Measurements from ENCODE around the gene SUPT3H.

Gene SUPT3H

DNA sequence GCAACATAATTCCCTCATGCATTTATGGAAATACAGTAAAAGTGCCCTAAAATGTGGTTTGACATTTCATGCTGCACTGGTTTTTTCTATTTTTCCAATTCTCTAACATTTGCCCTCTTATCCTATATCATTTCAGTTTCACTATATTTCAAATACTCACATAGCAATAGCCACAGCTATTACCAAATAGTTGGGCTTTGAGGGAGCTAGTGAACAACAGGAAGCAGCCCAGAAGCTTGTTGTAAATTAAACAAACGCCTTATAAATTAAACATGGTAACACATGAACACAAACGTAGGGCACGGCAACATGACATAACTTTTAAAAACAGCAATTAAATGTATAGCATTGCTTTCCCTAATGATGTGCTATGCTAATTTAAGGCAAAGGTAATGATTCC, 521.3 kb downstream of the SUPT3H start:
- Histone ChIP-seq H3K36me3 (ENCODE audit: insufficient read depth, insufficient read length, low read length) (no peaks in the 10 kb centered on the region), H3K4me1 (ENCODE audit: insufficient read depth, insufficient read length) (no peaks in the 10 kb centered on the region), H3K9me3 (ENCODE audit: insufficient read depth, low read length) (0 out of 2 replicates have a peak, but pooled peaks cover 3% of the 10 kb centered on the region), H3K4me3 (ENCODE audit: insufficient read length, low read depth) (no peak overlapping the region), H3K9ac (ENCODE audit: insufficient read length, low read depth) (no peak overlapping the region), H3K27me3 (ENCODE audit: insufficient read depth, insufficient read length) (no peaks in the 10 kb centered on the region)
- no peak for DNase-seq (ENCODE audit: low read depth, low spot score)
- no peak for TF ChIP-seq SUZ12 (IDR thresholded peaks at IDR 0.05; ENCODE audit: extremely low read depth, insufficient read depth, insufficient read length)
- TF ChIP-seq YY1 (IDR thresholded peaks at IDR 0.05; ENCODE audit: insufficient read depth, insufficient read length) = no peak
- no peak for TF ChIP-seq ZNF274 (IDR thresholded peaks at IDR 0.05; ENCODE audit: low read depth, low read length)

DNA sequence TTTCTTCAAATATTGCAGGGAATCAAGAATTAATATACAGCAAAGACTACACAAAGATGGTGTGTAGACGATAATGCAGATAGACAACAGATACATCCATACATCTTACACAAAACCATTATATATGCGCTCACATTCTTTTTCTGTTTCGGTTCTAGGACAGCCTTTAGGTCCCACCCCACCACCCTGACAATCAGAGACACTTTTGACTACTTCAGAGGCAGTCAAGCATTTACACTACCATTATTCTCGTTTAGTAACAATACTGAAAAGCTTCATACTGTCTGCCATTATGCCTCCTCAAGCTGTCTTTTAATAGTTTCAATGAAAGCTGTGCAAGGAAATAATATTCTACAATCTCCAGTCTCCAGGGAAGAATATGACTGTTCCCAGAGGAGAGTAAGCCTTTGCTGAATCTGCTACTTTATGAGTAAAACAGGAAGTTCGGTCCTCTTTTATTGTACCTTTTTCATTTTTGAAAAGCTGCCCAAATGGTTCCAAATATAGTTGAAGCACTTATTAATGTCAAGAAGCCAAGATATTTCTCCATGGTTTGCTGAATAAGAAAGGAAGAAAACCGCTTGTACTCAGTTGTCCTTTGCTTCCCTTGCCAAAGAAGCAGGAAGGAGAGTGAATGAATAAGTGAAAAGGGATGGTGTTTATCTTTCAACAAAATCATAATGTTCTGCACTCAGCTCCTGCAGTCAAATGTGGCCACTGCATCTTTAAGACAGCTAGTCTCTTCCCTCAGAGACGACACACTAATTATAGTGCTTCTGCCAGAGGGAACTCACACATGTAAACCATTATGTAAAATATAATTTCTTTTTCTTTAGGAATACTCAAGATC, 521.9 kb downstream of the SUPT3H start:
- no peaks in the 10 kb centered on the region for H3K36me3 ChIP-seq (ENCODE audit: insufficient read depth, insufficient read length, low read length)
- H3K27me3 ChIP-seq (ENCODE audit: insufficient read depth, insufficient read length) = no peaks in the 10 kb centered on the region
- no peak overlapping the region for H3K4me3 ChIP-seq (ENCODE audit: insufficient read length, low read depth)
- H3K9me3 ChIP-seq (ENCODE audit: insufficient read depth, low read length) = 0 out of 2 replicates have a peak, but pooled peaks cover 3% of the 10 kb centered on the region
- DNase-seq (ENCODE audit: low read depth, low spot score) = no peak
- no peak overlapping the region for H3K9ac ChIP-seq (ENCODE audit: insufficient read length, low read depth)
- TF ChIP-seq ZNF274 (IDR thresholded peaks at IDR 0.05; ENCODE audit: low read depth, low read length) = no peak
- no peak for TF ChIP-seq YY1 (IDR thresholded peaks at IDR 0.05; ENCODE audit: insufficient read depth, insufficient read length)
- no peak for TF ChIP-seq SUZ12 (IDR thresholded peaks at IDR 0.05; ENCODE audit: extremely low read depth, insufficient read depth, insufficient read length)
- no peaks in the 10 kb centered on the region for H3K4me1 ChIP-seq (ENCODE audit: insufficient read depth, insufficient read length)

DNA sequence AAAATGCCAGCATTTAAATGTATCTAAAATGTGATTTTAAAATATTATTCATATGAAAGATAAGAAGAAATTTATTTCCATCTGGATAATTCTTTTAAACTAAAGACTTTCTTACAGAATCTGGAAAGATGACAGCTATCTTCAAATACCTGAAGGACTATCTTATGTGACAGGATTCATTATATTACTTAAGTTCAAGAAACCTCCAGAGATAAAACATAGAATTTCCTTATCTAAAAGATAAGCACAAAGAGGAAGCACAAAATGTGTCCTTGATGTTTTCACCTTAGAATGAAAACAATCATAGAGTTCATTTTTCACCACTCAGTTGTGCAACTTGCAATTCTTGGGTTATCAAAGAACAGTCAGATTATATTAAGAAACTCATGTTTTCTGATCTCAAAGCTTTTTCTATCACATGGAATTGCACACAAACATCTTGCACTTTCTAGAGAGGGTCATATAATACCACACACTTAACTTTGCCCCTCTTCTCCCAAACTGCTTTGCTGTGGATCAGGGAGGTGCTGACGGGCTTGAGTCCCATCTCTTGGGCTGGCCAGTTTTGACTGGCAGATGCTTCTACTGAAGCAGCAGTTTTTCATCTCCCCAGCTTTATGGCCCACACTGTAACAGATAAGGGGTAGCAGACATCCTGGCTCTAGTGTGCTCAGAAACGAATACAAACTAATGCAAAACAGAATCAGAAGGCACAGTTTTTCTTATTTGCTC, 522.9 kb downstream of the SUPT3H start:
- Histone ChIP-seq H3K4me3 (ENCODE audit: insufficient read length, low read depth) (no peak overlapping the region), H3K36me3 (ENCODE audit: insufficient read depth, insufficient read length, low read length) (no peaks in the 10 kb centered on the region), H3K4me1 (ENCODE audit: insufficient read depth, insufficient read length) (no peaks in the 10 kb centered on the region), H3K9ac (ENCODE audit: insufficient read length, low read depth) (no peak overlapping the region), H3K9me3 (ENCODE audit: insufficient read depth, low read length) (0 out of 2 replicates have a peak, but pooled peaks cover 3% of the 10 kb centered on the region), H3K27me3 (ENCODE audit: insufficient read depth, insufficient read length) (no peaks in the 10 kb centered on the region)
- TF ChIP-seq YY1 (IDR thresholded peaks at IDR 0.05; ENCODE audit: insufficient read depth, insufficient read length) (no peak), ZNF274 (IDR thresholded peaks at IDR 0.05; ENCODE audit: low read depth, low read length) (no peak), SUZ12 (IDR thresholded peaks at IDR 0.05; ENCODE audit: extremely low read depth, insufficient read depth, insufficient read length) (no peak)
- DNase-seq (ENCODE audit: low read depth, low spot score) = no peak

DNA sequence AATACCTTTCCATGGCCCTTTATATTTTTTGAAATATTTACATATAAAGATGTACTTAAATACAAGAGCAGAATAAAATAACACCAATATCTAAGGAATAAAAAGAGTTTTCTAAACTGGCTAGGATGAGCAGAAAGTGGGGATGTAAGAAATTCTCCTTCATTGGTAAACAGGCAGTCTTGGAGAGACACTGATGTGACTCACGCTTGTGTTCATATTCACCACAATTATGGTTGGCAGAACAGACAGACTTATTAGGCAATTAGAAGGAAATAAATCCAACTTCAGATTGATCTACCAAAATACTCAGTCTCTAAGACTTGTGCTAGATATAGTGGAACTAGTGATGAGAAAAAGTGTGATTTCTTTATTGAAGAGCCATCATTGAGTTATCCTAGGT, 526.6 kb downstream of the SUPT3H start:
- H3K9ac ChIP-seq (ENCODE audit: insufficient read length, low read depth) = no peak overlapping the region
- H3K9me3 ChIP-seq (ENCODE audit: insufficient read depth, low read length) = no peaks in the 10 kb centered on the region
- no peaks in the 10 kb centered on the region for H3K36me3 ChIP-seq (ENCODE audit: insufficient read depth, insufficient read length, low read length)
- no peak overlapping the region for H3K4me3 ChIP-seq (ENCODE audit: insufficient read length, low read depth)
- TF ChIP-seq YY1 (IDR thresholded peaks at IDR 0.05; ENCODE audit: insufficient read depth, insufficient read length) = no peak
- no peak for TF ChIP-seq SUZ12 (IDR thresholded peaks at IDR 0.05; ENCODE audit: extremely low read depth, insufficient read depth, insufficient read length)
- no peak for TF ChIP-seq ZNF274 (IDR thresholded peaks at IDR 0.05; ENCODE audit: low read depth, low read length)
- H3K4me1 ChIP-seq (ENCODE audit: insufficient read depth, insufficient read length) = no peaks in the 10 kb centered on the region
- no peak for DNase-seq (ENCODE audit: low read depth, low spot score)
- no peaks in the 10 kb centered on the region for H3K27me3 ChIP-seq (ENCODE audit: insufficient read depth, insufficient read length)

DNA sequence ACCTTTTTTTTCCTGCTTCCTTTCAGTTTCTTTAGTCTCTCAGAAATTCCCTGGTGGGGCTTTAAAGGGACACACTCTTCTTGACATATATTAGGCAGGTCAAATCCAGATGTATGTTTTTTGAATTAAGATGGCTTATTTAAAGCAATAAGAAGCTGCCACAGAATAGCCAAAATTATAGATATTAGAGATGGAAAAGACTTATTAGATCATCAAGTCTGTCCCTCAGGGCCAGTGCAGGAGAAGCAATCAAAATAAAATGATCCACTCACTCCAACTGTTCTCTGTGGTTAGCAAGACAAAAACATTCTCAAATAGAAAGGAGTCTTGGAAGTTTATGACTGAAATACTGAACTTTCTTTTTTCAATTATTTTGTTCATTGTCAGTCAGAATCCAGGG, 527.4 kb downstream of the SUPT3H start:
- no peaks in the 10 kb centered on the region for H3K4me1 ChIP-seq (ENCODE audit: insufficient read depth, insufficient read length)
- H3K4me3 ChIP-seq (ENCODE audit: insufficient read length, low read depth) = no peak overlapping the region
- H3K36me3 ChIP-seq (ENCODE audit: insufficient read depth, insufficient read length, low read length) = no peaks in the 10 kb centered on the region
- TF ChIP-seq ZNF274 (IDR thresholded peaks at IDR 0.05; ENCODE audit: low read depth, low read length) = no peak
- no peak for DNase-seq (ENCODE audit: low read depth, low spot score)
- no peaks in the 10 kb centered on the region for H3K9me3 ChIP-seq (ENCODE audit: insufficient read depth, low read length)
- no peak overlapping the region for H3K9ac ChIP-seq (ENCODE audit: insufficient read length, low read depth)
- H3K27me3 ChIP-seq (ENCODE audit: insufficient read depth, insufficient read length) = no peaks in the 10 kb centered on the region

DNA sequence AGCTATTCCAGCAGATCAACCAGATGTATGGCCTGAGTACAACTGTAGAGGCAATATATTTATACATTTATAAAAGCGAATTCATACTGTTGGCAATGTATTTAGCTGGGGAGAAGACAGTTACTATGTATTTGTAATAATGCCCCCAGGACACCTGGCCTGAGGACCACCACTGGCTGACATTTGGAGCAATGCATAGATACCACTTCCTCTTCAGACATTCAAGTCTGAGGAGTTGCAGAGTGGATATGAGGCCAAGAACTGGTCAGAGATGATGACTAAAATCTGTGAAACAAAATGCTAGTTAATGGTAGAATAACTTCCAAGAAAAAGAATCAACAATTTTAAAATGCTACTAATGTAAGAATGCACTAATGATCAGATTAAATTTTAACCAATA, 527.9 kb downstream of the SUPT3H start:
- DNase-seq (ENCODE audit: low read depth, low spot score) = no peak
- Histone ChIP-seq H3K27me3 (ENCODE audit: insufficient read depth, insufficient read length) (no peaks in the 10 kb centered on the region), H3K4me1 (ENCODE audit: insufficient read depth, insufficient read length) (no peaks in the 10 kb centered on the region), H3K36me3 (ENCODE audit: insufficient read depth, insufficient read length, low read length) (no peaks in the 10 kb centered on the region), H3K9ac (ENCODE audit: insufficient read length, low read depth) (no peak overlapping the region), H3K4me3 (ENCODE audit: insufficient read length, low read depth) (no peak overlapping the region), H3K9me3 (ENCODE audit: insufficient read depth, low read length) (no peaks in the 10 kb centered on the region)
- no peak for TF ChIP-seq ZNF274 (IDR thresholded peaks at IDR 0.05; ENCODE audit: low read depth, low read length)
- TF ChIP-seq SUZ12 (IDR thresholded peaks at IDR 0.05; ENCODE audit: extremely low read depth, insufficient read depth, insufficient read length) = no peak
- no peak for TF ChIP-seq YY1 (IDR thresholded peaks at IDR 0.05; ENCODE audit: insufficient read depth, insufficient read length)

DNA sequence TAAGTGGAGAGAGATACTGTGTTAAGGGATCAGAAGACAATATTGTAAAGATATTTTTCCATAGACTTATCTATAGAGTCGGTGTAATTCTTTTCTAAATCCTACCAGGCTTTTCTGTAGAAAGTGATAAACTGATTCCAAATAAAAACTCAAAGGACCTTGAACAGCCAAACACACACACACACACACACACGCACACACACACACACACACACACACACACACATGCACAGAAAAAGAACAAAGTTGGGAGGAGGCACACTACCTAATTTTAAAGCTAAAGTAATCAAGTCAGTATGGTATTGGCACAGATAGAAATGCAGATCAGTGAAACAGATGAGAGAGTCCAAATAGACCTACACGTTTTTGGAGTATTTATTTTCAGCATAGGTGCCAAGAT, 534.0 kb downstream of the SUPT3H start:
- Histone ChIP-seq H3K4me1 (ENCODE audit: insufficient read depth, insufficient read length) (no peaks in the 10 kb centered on the region), H3K9me3 (ENCODE audit: insufficient read depth, low read length) (no peaks in the 10 kb centered on the region)

More for the DNA sequence above, 534.0 kb downstream of the SUPT3H start:
- Histone ChIP-seq H3K27me3 (ENCODE audit: insufficient read depth, insufficient read length) (no peaks in the 10 kb centered on the region), H3K36me3 (ENCODE audit: insufficient read depth, insufficient read length, low read length) (no peaks in the 10 kb centered on the region), H3K9ac (ENCODE audit: insufficient read length, low read depth) (no peak overlapping the region), H3K4me3 (ENCODE audit: insufficient read length, low read depth) (no peak overlapping the region)
- no peak for TF ChIP-seq YY1 (IDR thresholded peaks at IDR 0.05; ENCODE audit: insufficient read depth, insufficient read length)
- TF ChIP-seq ZNF274 (IDR thresholded peaks at IDR 0.05; ENCODE audit: low read depth, low read length) = no peak
- no peak for TF ChIP-seq SUZ12 (IDR thresholded peaks at IDR 0.05; ENCODE audit: extremely low read depth, insufficient read depth, insufficient read length)
- no peak for DNase-seq (ENCODE audit: low read depth, low spot score)
